DND-41 (cell line): ENCODE measurements around the gene LIN54.
"Not testable (repeated sequence)": the region's sequence is repeated elsewhere in the genome, so short reads cannot be mapped to it uniquely, and the experiment has no call there.

Experiments
- ATAC-seq: fragments of 200-7000 bp; cut with Tn5 transposase; 3 replicates; pipeline ENCODE4 v1.9.1; 2021; ENCODE audit warnings: low read depth; ENCODE audit not compliant: insufficient read depth
- DNase-seq: peaks from one replicate; pipeline ENCODE4 v3.0.0-alpha.2; 2020
- H2AFZ ChIP-seq: 2 replicates; pipeline ENCODE4 v1.6.0; 2012; ENCODE audit warnings: low read depth, low read length
- H3K27ac ChIP-seq: 2 replicates; pipeline ENCODE4 v1.5.1; 2012; ENCODE audit warnings: low read length, inconsistent platforms
- H3K27me3 ChIP-seq: fragments of 200-600 bp; sonication (generic); 2 replicates; pipeline ENCODE4 v1.6.0; 2012; ENCODE audit warnings: low read length, mild to moderate bottlenecking, inconsistent platforms; ENCODE audit not compliant: insufficient read depth, poor library complexity
- H3K36me3 ChIP-seq: 2 replicates; pipeline ENCODE4 v1.5.1; 2012; ENCODE audit warnings: low read length, inconsistent platforms; ENCODE audit not compliant: insufficient read depth
- H3K4me1 ChIP-seq: 2 replicates; pipeline ENCODE4 v1.5.1; 2012; ENCODE audit warnings: mild to moderate bottlenecking, low read length; ENCODE audit not compliant: insufficient read depth
- H3K4me2 ChIP-seq: 2 replicates; pipeline ENCODE4 v1.6.0; 2012; ENCODE audit warnings: mild to moderate bottlenecking, moderate library complexity, low read length, inconsistent platforms; ENCODE audit not compliant: insufficient read depth
- H3K4me3 ChIP-seq, 2 experiments: fragments of 200-600 bp in 1 of 2; shearing (Covaris generic) in 1 of 2; 2 replicates each; pipeline ENCODE4 v1.5.1; 2012 to 2016; ENCODE audit warnings: inconsistent platforms in 2 of 2, low read length in 2 of 2, mild to moderate bottlenecking in 2 of 2, low read depth in 1 of 2, moderate library complexity in 1 of 2
- H3K79me2 ChIP-seq: 2 replicates; pipeline ENCODE4 v1.6.0; 2012; ENCODE audit warnings: low read length, inconsistent platforms; ENCODE audit not compliant: insufficient read depth
- H3K9ac ChIP-seq: 2 replicates; pipeline ENCODE4 v1.6.0; 2012; ENCODE audit warnings: low read depth, mild to moderate bottlenecking, inconsistent platforms, low read length, moderate library complexity
- H3K9me3 ChIP-seq: 2 replicates; pipeline ENCODE4 v1.5.1; 2012; ENCODE audit warnings: low read length, moderate library complexity, mild to moderate bottlenecking, inconsistent platforms; ENCODE audit not compliant: insufficient read depth, severe bottlenecking
- H4K20me1 ChIP-seq: 2 replicates; pipeline ENCODE4 v1.6.0; 2012; ENCODE audit warnings: low read length; ENCODE audit not compliant: insufficient read depth
- EZH2 ChIP-seq: IDR thresholded peaks from 3 replicates; pipeline ENCODE4 v1.6.1; 2012; ENCODE audit warnings: borderline replicate concordance, low read depth, mild to moderate bottlenecking, moderate library complexity, low read length, inconsistent platforms; ENCODE audit not compliant: severe bottlenecking
- TF ChIP-seq, protein P1 (sequence below): IDR thresholded peaks from 2 replicates; pipeline ENCODE4 v1.5.1; 2012; ENCODE audit warnings: borderline replicate concordance, low read length, moderate library complexity, mild to moderate bottlenecking; ENCODE audit not compliant: poor library complexity, severe bottlenecking; ENCODE audit errors: extremely low read depth

LIN54 gene

DNA sequence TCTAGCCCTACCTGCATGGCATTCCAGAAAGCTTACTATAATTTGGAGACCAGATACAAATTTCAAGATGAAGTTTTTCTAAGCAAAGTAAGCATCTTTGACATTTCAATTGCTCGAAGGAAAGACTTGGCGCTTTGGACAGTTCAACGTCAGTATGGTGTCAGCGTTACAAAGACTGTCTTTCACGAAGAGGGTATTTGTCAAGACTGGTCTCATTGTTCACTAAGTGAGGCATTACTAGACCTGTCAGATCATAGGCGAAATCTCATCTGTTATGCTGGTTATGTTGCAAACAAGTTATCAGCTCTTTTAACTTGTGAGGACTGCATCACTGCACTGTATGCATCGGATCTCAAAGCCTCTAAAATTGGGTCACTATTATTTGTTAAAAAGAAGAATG lies 92.5 kb downstream of the LIN54 start:
- H4K20me1 ChIP-seq = no peaks in the 10 kb centered on the region
- H3K4me1 ChIP-seq = no peaks in the 10 kb centered on the region
- H3K27me3 ChIP-seq = no peaks in the 10 kb centered on the region
- no peak for TF ChIP-seq EZH2
- TF ChIP-seq, protein P1, sequence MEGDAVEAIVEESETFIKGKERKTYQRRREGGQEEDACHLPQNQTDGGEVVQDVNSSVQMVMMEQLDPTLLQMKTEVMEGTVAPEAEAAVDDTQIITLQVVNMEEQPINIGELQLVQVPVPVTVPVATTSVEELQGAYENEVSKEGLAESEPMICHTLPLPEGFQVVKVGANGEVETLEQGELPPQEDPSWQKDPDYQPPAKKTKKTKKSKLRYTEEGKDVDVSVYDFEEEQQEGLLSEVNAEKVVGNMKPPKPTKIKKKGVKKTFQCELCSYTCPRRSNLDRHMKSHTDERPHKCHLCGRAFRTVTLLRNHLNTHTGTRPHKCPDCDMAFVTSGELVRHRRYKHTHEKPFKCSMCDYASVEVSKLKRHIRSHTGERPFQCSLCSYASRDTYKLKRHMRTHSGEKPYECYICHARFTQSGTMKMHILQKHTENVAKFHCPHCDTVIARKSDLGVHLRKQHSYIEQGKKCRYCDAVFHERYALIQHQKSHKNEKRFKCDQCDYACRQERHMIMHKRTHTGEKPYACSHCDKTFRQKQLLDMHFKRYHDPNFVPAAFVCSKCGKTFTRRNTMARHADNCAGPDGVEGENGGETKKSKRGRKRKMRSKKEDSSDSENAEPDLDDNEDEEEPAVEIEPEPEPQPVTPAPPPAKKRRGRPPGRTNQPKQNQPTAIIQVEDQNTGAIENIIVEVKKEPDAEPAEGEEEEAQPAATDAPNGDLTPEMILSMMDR = no peak
- H3K9ac ChIP-seq = no peak overlapping the region
- no peak overlapping the region for H2AFZ ChIP-seq
- H3K79me2 ChIP-seq = no peaks in the 10 kb centered on the region
- H3K4me2 ChIP-seq = no peak overlapping the region
- H3K27ac ChIP-seq = no peak overlapping the region
- ATAC-seq = no peak
- no peaks in the 10 kb centered on the region for H3K9me3 ChIP-seq
- DNase-seq = no peak
- H3K4me3 ChIP-seq = no peak overlapping the region
- peaks cover 24% of the 10 kb centered on the region; the same call in 1 of the 2 replicates for H3K36me3 ChIP-seq

DNA sequence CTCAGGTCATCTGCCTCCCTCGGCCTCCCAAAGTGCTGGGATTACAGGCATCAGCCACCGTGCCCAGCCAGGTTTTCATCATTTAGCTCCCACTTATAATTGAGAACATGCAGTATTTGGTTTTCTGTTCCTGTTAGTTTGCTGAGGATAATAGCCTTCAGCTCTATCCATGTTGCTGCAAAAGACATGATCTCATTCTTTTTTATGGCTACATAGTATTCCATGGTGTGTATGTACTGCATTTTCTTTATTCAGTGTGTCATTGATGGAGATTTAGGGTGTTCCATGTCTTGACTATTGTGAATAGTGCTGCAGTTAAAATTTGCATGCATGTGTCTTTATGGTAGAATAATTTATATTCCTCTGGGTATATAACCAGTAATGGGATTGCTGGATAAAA lies 96.7 kb downstream of the LIN54 start:
- not testable (repeated sequence) for ATAC-seq, H2AFZ ChIP-seq, H3K79me2 ChIP-seq, H3K4me2 ChIP-seq, H3K9ac ChIP-seq, H3K27me3 ChIP-seq, H3K9me3 ChIP-seq, H3K4me1 ChIP-seq, H4K20me1 ChIP-seq, H3K4me3 ChIP-seq, H3K27ac ChIP-seq, DNase-seq
- peaks cover 24% of the 10 kb centered on the region for H3K36me3 ChIP-seq

DNA sequence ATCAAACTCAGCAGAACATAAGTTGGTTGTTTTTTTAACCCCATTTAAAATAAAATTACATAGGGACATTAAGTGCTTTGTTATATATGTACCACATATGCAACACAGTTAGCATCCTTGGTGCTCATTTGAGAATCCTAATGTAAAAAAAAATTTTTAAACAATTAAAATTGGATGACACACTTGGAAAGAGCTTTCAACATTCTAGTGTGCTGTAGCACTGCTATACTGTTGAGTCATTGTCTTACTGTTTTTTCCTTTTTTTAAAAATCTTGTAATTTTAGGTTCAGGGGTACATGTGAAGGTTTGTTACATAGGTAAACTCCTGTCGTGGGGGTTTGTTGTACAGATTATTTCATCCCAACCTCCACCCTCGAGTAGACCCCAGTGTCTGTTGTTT lies 97.3 kb downstream of the LIN54 start:
- ATAC-seq = no peak
- no peak for DNase-seq
- H3K4me2 ChIP-seq = no peak overlapping the region

DNA sequence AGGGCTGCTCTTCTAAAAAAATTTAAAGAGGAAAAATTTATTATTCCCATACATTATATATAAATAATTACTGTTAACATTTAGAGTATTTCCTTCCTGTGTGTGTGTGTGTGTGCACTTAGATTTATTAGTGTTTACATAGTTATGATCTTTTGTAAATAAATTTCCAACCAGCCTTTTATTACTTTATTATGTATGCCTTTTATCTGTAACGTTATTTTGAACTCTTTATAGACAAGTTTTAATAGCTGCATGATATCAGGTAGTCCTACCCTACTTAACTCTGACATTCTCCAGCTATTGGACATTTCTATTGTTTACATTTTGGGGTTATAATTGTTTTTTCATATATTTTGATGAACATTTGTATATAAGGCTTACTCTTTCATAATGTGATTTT lies 101.3 kb downstream of the LIN54 start:
- no peaks in the 10 kb centered on the region for H3K27me3 ChIP-seq
- H4K20me1 ChIP-seq = no peaks in the 10 kb centered on the region
- peaks cover 11% of the 10 kb centered on the region; the same call in 1 of the 2 replicates for H3K4me1 ChIP-seq
- TF ChIP-seq, protein P1 = no peak
- no peak for TF ChIP-seq EZH2
- H3K9me3 ChIP-seq = no peaks in the 10 kb centered on the region
- H2AFZ ChIP-seq = no peak overlapping the region
- H3K36me3 ChIP-seq = peaks cover 29% of the 10 kb centered on the region
- H3K4me2 ChIP-seq = no peak overlapping the region
- no peak overlapping the region for H3K9ac ChIP-seq
- no peak overlapping the region for H3K4me3 ChIP-seq
- H3K79me2 ChIP-seq = no peaks in the 10 kb centered on the region
- ATAC-seq (no peak), DNase-seq (no peak)
- no peak overlapping the region for H3K27ac ChIP-seq

More for the DNA sequence above, 97.3 kb downstream of the LIN54 start:
- Histone ChIP-seq H3K4me1 (no peaks in the 10 kb centered on the region), H3K36me3 (peaks cover 30% of the 10 kb centered on the region), H3K27me3 (no peaks in the 10 kb centered on the region), H4K20me1 (no peaks in the 10 kb centered on the region), H2AFZ (no peak overlapping the region), H3K9ac (no peak overlapping the region), H3K9me3 (no peaks in the 10 kb centered on the region), H3K27ac (no peak overlapping the region), H3K4me3 (no peak overlapping the region), H3K79me2 (no peaks in the 10 kb centered on the region)
- no peak for TF ChIP-seq EZH2
- TF ChIP-seq, protein P1 = no peak
